ENCODE measurements around the gene NOTCH2. TPM values are rescaled to one million over a fixed set of nuclear protein-coding genes. Genes with fewer than 3 reads are reported as not detected.
"Not testable (repeated sequence)": the region's sequence is repeated elsewhere in the genome, so short reads cannot be mapped to it uniquely, and the experiment has no call there.

NOTCH2 gene
- total RNA-seq, 1 donor from 2014 or later = 3.5 TPM

- not testable (repeated sequence) for H3K27me3 Mint-ChIP-seq (ENCODE audit: unreplicated experiment); H3K36me3 Mint-ChIP-seq (ENCODE audit: unreplicated experiment); H3K9me3 Mint-ChIP-seq (ENCODE audit: unreplicated experiment)
These were observed 31.1 kb upstream of the NOTCH2 start for GRCh38 chr1:120100590-120100989.

GRCh38 chr1:120098986-120099759 is 29.7 kb upstream of the NOTCH2 start:
- not testable (repeated sequence) for H3K27ac Mint-ChIP-seq (ENCODE audit: unreplicated experiment); H3K9me3 Mint-ChIP-seq (ENCODE audit: unreplicated experiment); H3K4me3 Mint-ChIP-seq (ENCODE audit: unreplicated experiment); H3K4me1 Mint-ChIP-seq (ENCODE audit: low read depth, unreplicated experiment); DNase-seq; H3K27me3 Mint-ChIP-seq (ENCODE audit: unreplicated experiment); H3K36me3 Mint-ChIP-seq (ENCODE audit: unreplicated experiment)

More at GRCh38 chr1:120100590-120100989, 31.1 kb upstream of the NOTCH2 start:
- not testable (repeated sequence) for H3K4me3 Mint-ChIP-seq (ENCODE audit: unreplicated experiment); H3K4me1 Mint-ChIP-seq (ENCODE audit: low read depth, unreplicated experiment); H3K27ac Mint-ChIP-seq (ENCODE audit: unreplicated experiment); DNase-seq

- not testable (repeated sequence) for H3K4me3 Mint-ChIP-seq (ENCODE audit: unreplicated experiment); H3K36me3 Mint-ChIP-seq (ENCODE audit: unreplicated experiment); H3K9me3 Mint-ChIP-seq (ENCODE audit: unreplicated experiment); DNase-seq; H3K27ac Mint-ChIP-seq (ENCODE audit: unreplicated experiment); H3K4me1 Mint-ChIP-seq (ENCODE audit: low read depth, unreplicated experiment); H3K27me3 Mint-ChIP-seq (ENCODE audit: unreplicated experiment)
These were observed 27.6 kb upstream of the NOTCH2 start for GRCh38 chr1:120096981-120097545.

DNA sequence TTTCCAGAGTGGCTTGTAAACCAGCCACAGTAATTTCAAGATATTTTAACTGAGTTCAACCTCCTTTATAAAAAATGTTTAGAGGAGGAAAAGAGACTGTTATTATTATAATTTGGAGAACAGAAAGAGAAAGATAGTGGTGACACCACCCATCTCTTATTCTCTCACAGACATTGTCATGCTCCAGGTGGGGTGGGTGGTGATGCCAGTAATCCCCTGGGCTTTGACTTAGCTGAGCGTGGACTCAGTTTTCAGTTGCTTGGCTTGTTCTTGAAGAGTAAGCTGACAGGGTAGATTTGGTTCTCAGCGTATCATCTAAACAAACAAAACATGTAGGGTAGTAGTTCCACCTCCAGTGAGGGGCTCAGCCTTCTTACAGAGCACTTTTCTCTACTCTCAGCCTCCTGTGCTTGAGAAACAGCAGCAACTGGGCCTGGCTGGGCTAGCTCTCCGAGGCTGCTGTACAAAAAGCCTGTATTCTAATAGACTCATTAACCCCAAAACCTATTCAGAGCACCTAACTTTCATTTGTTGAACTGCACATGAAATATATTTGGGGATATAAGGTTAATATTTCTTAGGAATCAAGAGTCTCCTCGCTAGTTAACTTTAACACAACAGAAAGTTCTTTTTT is 24.2 kb upstream of the NOTCH2 start:
- H3K4me3 Mint-ChIP-seq (ENCODE audit: unreplicated experiment); H3K4me1 Mint-ChIP-seq (ENCODE audit: low read depth, unreplicated experiment); H3K36me3 Mint-ChIP-seq (ENCODE audit: unreplicated experiment); DNase-seq; H3K27ac Mint-ChIP-seq (ENCODE audit: unreplicated experiment); H3K27me3 Mint-ChIP-seq (ENCODE audit: unreplicated experiment); H3K9me3 Mint-ChIP-seq (ENCODE audit: unreplicated experiment): not testable (repeated sequence)

DNA sequence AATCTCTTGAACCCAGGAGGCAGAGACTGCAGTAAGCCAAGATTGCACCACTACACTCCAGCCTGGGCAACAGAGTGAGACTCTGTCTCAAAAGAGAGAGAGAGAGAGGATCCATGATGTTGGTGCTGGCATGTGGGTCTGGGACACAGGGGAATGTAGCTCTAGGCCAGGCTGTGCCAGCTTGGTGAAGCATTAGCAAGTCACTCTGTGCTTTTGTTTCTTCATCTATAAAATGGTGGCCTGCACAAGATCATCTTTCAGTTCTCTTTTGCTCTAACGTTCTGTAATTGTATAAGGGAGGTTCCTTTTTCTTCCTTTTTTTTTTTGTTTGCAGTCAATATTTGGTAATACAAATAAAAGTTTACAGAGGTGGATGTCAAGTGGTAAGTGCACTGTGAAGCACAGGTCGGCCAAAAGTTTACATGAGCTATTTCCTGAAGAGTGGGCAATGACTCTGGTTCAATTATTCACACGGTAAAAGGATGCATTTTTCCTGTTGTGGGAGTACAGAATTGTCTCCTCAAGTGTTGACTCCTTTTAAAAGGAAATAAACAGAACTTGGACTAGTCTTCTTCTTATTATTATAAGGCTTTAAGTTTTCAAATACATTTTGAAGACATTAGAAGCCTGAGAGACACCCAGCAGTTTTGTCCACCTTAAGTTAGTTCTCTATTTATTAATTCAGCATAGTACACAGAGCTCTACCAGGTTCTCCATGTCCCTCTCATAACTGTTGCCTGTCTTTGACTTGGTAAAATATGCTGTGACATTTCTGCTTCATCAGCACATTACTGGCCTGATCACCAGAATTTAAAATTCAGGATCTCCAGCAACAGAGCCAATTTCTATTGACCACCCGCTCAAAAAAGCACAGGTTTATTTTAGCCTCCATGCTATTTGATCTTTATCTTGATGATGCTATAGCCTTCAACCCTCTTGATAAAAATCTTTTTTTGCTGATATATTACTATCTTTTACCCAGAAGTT is 23.1 kb upstream of the NOTCH2 start:
- H3K36me3 Mint-ChIP-seq (ENCODE audit: unreplicated experiment); H3K27ac Mint-ChIP-seq (ENCODE audit: unreplicated experiment); DNase-seq; H3K9me3 Mint-ChIP-seq (ENCODE audit: unreplicated experiment); H3K4me3 Mint-ChIP-seq (ENCODE audit: unreplicated experiment); H3K27me3 Mint-ChIP-seq (ENCODE audit: unreplicated experiment); H3K4me1 Mint-ChIP-seq (ENCODE audit: low read depth, unreplicated experiment): not testable (repeated sequence)

DNA sequence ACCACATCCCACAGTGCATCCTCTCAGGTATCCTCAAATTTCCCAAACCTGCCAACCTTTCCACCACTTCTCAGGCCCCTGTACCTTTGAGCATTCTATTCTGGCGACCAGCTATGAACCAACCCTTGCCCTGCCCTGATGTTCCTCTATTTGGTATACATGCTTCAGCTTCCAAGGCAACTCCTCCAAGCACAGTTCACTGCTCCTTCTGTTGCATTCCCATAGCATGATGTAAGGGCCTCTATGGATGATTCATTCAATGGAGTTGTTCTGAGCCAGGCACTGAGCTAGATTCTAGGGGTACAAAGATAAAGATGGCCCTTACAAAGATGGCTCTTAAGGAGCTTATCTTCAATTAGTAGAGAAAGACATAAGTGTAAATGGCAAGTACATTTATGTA is 21.4 kb upstream of the NOTCH2 start:
- H3K36me3 Mint-ChIP-seq (ENCODE audit: unreplicated experiment); H3K4me3 Mint-ChIP-seq (ENCODE audit: unreplicated experiment); H3K4me1 Mint-ChIP-seq (ENCODE audit: low read depth, unreplicated experiment); H3K27me3 Mint-ChIP-seq (ENCODE audit: unreplicated experiment); H3K9me3 Mint-ChIP-seq (ENCODE audit: unreplicated experiment); H3K27ac Mint-ChIP-seq (ENCODE audit: unreplicated experiment); DNase-seq: not testable (repeated sequence)

GRCh38 chr1:120087959-120088358 is 18.5 kb upstream of the NOTCH2 start:
- not testable (repeated sequence) for H3K4me3 Mint-ChIP-seq (ENCODE audit: unreplicated experiment); H3K27me3 Mint-ChIP-seq (ENCODE audit: unreplicated experiment); DNase-seq; H3K4me1 Mint-ChIP-seq (ENCODE audit: low read depth, unreplicated experiment); H3K9me3 Mint-ChIP-seq (ENCODE audit: unreplicated experiment); H3K27ac Mint-ChIP-seq (ENCODE audit: unreplicated experiment); H3K36me3 Mint-ChIP-seq (ENCODE audit: unreplicated experiment)

DNA sequence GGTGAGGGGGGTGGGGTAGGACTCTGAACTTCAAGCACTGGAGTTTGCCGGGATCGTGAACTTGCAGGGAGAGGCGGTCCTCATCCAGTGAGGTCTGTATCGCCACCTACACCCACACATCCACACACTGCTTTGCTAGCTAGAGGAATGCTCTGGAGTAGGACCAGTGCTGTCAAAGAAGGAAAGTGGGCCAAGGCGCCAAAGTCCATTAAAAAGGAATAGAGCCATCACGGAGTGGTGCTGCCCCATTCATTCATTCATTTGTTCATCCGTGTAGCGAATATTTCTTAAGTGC is 405 bp upstream of the NOTCH2 start:
- not testable (repeated sequence) for H3K9me3 Mint-ChIP-seq (ENCODE audit: unreplicated experiment); H3K4me3 Mint-ChIP-seq (ENCODE audit: unreplicated experiment); H3K4me1 Mint-ChIP-seq (ENCODE audit: low read depth, unreplicated experiment); H3K27ac Mint-ChIP-seq (ENCODE audit: unreplicated experiment); H3K27me3 Mint-ChIP-seq (ENCODE audit: unreplicated experiment); H3K36me3 Mint-ChIP-seq (ENCODE audit: unreplicated experiment); DNase-seq

- DNase-seq = peak; percentile 20
- not testable (repeated sequence) for H3K4me3 Mint-ChIP-seq (ENCODE audit: unreplicated experiment); H3K27me3 Mint-ChIP-seq (ENCODE audit: unreplicated experiment); H3K4me1 Mint-ChIP-seq (ENCODE audit: low read depth, unreplicated experiment); H3K9me3 Mint-ChIP-seq (ENCODE audit: unreplicated experiment); H3K36me3 Mint-ChIP-seq (ENCODE audit: unreplicated experiment); H3K27ac Mint-ChIP-seq (ENCODE audit: unreplicated experiment)
These were observed 787 bp downstream of the NOTCH2 start for GRCh38 chr1:120068683-120069066.

DNA sequence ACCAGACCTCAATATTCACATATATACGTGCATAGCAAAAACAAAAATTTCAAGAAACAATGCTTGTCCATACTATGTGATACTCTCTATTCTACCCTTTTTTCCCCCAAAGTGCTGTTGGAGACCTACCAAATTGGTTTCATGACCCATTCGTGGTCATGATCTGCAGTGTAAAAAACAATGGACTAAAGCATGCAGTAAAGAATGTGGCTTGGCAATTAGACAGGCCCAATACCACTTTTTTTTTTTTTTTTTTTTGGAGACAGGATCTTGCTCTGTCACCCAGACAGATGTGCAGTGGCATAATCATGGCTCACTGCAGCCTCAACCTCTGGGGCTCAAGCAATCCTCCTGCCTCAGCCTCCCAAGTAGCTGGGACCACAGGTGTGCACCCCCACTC is 21.3 kb downstream of the NOTCH2 start:
- H3K27ac Mint-ChIP-seq (ENCODE audit: unreplicated experiment); H3K4me3 Mint-ChIP-seq (ENCODE audit: unreplicated experiment); H3K9me3 Mint-ChIP-seq (ENCODE audit: unreplicated experiment); H3K27me3 Mint-ChIP-seq (ENCODE audit: unreplicated experiment); H3K36me3 Mint-ChIP-seq (ENCODE audit: unreplicated experiment); H3K4me1 Mint-ChIP-seq (ENCODE audit: low read depth, unreplicated experiment); DNase-seq: not testable (repeated sequence)

DNA sequence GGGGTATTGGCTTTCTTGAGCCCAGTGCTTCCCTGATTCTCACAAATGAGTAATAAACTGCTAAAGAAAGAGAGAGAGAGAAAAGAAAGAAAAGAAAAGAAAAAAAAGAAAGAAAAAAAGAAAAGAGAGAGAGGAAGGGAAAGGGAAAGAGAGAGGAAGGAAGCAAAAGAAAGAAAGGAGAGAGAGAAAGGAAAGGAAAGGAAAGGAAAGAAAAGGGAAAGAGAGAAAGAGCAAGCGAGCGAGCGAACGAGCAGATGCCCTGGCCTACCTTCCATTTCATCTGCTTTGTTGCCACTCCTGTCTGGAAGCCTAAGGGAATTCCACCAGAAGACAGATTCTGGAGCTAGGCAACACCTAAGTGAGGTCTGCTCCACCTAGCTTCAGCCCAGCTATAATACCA is 27.7 kb downstream of the NOTCH2 start:
- H3K9me3 Mint-ChIP-seq (ENCODE audit: unreplicated experiment); H3K36me3 Mint-ChIP-seq (ENCODE audit: unreplicated experiment); H3K27me3 Mint-ChIP-seq (ENCODE audit: unreplicated experiment); H3K27ac Mint-ChIP-seq (ENCODE audit: unreplicated experiment); DNase-seq; H3K4me3 Mint-ChIP-seq (ENCODE audit: unreplicated experiment); H3K4me1 Mint-ChIP-seq (ENCODE audit: low read depth, unreplicated experiment): not testable (repeated sequence)

GRCh38 chr1:120032253-120032652 is 37.2 kb downstream of the NOTCH2 start:
- not testable (repeated sequence) for H3K4me3 Mint-ChIP-seq (ENCODE audit: unreplicated experiment); H3K9me3 Mint-ChIP-seq (ENCODE audit: unreplicated experiment); H3K4me1 Mint-ChIP-seq (ENCODE audit: low read depth, unreplicated experiment); H3K36me3 Mint-ChIP-seq (ENCODE audit: unreplicated experiment); H3K27me3 Mint-ChIP-seq (ENCODE audit: unreplicated experiment); H3K27ac Mint-ChIP-seq (ENCODE audit: unreplicated experiment); DNase-seq

Measured in glutamatergic neuron (in vitro differentiated cells).